Measurements from ENCODE around the gene C1QTNF5.

C1QTNF5 gene

DNA sequence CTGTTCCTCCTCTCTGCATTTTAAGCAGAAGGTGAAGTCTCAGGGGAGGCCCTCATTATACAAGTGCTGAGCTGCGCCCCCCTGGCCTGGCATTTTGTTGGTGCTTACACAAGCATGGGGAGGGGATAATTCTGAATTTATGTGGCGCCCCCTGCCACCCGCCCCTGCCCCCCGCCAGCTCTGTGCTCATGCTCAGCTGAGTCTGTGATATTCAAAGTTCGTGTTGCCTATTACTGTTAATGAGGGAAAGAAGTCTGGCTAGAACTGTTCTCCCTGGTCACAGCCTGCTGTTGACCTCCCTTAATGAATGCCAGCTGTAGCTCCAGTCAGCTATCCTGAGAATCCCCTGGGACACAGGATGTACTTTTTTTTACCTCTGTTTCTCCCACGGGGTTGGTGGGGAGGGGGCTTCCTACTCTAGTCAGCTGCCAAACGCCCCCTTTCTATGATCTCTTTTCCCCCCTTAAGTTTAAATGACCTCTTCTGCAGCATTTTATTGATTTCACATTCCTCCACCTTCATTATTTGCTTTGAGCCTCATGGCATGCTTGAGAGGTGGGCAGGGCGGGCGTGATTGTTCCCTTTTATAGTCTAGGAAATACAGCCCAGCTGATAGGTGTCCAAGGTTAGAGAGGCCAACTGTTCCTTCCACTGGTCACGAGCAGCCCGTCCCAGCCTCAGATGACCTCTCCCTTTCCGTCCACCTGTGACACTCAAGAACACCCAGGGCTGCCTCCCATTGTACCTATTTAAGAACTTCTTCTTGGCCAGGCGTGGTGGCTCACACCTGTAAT, 28.6 kb upstream of the C1QTNF5 start:
- no peaks in the 10 kb centered on the region for H3K27me3 ChIP-seq (ENCODE audit: control insufficient read depth, insufficient read depth, low read length)
- peak overlapping the region; percentile 68 for H3K27ac ChIP-seq (ENCODE audit: low read depth, low read length)
- H3K4me1 ChIP-seq (ENCODE audit: control insufficient read depth, insufficient read depth, low read length): peaks cover 23% of the 10 kb centered on the region
- H3K4me3 ChIP-seq (ENCODE audit: low read length): no peak overlapping the region
- no peaks in the 10 kb centered on the region for H3K36me3 ChIP-seq (ENCODE audit: control insufficient read depth, insufficient read depth, low read length)
- H3K9ac ChIP-seq (ENCODE audit: low read length): no peak overlapping the region

DNA sequence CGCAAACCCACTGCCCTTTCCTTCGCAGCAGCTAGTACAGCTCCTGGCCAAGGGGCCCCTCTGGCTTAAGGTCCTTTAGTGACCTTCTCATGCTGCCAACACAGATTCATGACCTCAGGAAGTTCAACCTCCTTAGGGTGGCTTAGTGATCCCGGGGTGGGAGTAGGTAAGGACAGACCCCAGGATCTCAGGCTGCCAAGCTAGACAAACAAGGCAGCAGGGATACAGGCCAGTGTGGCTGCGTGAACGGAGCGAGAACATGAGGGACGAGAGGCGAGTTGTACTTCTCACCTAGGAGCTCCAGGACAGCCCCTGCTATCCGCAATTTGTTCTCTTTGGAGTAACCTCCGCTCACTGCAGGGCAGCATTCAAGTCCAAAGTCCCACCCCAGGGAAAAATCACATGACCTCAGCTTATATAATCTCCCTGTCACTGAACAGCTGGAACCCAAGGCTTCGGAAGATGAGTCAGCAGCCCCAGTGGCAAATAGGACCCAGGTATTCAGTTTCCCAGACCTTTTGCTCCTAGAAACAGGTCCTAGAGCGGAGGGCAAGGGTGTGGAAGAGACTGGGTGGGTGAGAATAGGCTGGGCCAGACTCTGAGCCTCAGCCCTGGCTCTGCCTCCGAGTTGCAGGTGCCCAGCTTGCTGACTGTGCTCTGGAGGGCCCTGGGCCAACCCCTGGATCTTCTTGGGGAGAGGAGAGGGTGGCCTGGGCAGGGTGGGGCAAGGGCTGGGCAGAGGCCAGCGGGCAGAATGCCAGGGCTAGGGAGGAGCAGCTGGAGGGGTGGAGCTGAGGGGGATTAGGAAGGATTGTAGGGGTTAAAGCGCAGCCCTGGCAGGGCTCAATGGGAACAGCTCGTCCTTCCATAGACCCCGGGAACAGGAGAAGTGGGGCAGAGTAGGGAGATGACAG, 27.7 kb upstream of the C1QTNF5 start:
- H3K4me3 ChIP-seq (ENCODE audit: low read length): peak overlapping the region; percentile 38
- H3K9ac ChIP-seq (ENCODE audit: low read length): no peak overlapping the region
- no peaks in the 10 kb centered on the region for H3K36me3 ChIP-seq (ENCODE audit: control insufficient read depth, insufficient read depth, low read length)
- peak overlapping the region; percentile 68 for H3K27ac ChIP-seq (ENCODE audit: low read depth, low read length)
- peaks cover 23% of the 10 kb centered on the region for H3K4me1 ChIP-seq (ENCODE audit: control insufficient read depth, insufficient read depth, low read length)
- no peaks in the 10 kb centered on the region for H3K27me3 ChIP-seq (ENCODE audit: control insufficient read depth, insufficient read depth, low read length)

DNA sequence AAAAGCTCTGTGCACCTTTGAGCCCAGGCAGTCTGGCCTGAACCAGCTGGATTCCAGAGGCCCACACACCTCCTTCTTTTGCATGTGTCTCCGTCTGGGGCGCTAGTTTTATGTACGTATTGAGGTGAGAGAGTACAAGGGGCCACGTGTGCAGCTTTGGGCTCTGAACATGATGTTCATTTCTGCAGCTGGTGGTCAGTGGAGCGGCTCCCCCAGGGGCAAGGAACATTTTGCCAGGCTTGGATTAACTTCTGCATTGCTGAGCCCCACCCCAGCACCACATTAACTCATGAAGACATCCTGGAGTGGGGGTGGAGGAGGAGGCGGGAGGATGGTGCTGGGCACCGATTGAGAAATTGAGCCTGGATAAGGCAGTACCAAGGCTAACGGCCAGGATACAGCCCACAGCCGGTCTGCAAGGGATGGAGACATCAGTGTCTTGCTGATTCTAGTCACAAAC, 27.0 kb upstream of the C1QTNF5 start:
- Histone ChIP-seq H3K4me1 (ENCODE audit: control insufficient read depth, insufficient read depth, low read length) (peaks cover 23% of the 10 kb centered on the region), H3K27ac (ENCODE audit: low read depth, low read length) (peak overlapping the region; percentile 68), H3K36me3 (ENCODE audit: control insufficient read depth, insufficient read depth, low read length) (no peaks in the 10 kb centered on the region), H3K27me3 (ENCODE audit: control insufficient read depth, insufficient read depth, low read length) (no peaks in the 10 kb centered on the region), H3K4me3 (ENCODE audit: low read length) (peak overlapping the region; percentile 38), H3K9ac (ENCODE audit: low read length) (no peak overlapping the region)

DNA sequence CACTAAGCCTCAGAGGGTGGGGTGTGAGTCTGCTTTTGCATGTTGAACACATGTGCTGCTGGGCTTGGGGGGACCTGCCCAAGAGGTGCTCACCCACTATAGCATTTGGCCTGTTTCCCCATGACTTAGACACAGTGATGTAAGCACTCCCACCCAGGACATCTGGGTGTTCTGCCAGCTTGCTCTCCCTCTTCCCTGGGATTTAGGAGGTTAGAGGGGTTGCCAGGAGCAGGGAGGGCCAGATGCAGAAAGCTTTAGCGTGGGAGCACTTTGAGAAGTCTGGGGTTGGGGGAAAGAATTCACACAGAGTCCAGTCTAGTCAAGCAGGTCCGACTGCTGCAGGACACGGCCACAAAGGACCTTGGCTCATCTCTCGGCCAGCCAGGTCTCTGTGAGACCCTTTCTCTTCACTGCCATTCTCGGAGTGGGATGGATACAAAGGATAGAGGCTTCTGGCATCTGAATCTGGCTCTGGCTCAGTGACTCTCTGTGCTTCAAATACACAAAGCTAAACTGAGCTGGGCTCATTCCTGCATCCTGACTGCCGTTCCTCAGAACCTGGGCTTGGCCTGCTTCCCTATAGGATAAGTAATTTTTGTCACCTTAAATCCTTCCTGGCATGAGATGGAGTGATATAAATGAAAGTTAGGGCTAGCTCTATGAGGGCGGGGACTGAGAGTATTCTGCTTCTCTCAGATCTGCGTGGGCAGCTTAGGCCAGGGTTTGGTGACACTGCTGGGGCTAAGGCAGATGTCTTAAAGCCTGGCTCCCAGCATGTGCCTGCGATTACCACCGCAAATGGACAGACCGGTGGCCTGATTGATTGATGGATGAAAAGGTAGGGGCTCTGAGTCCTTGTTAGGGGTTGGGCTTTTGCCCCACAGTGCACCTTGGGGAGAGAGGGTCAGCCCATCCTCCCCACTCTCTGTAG, 26.3 kb upstream of the C1QTNF5 start:
- no peak overlapping the region for H3K4me3 ChIP-seq (ENCODE audit: low read length)
- peaks cover 23% of the 10 kb centered on the region for H3K4me1 ChIP-seq (ENCODE audit: control insufficient read depth, insufficient read depth, low read length)
- H3K27ac ChIP-seq (ENCODE audit: low read depth, low read length): peak overlapping the region; percentile 44

DNA sequence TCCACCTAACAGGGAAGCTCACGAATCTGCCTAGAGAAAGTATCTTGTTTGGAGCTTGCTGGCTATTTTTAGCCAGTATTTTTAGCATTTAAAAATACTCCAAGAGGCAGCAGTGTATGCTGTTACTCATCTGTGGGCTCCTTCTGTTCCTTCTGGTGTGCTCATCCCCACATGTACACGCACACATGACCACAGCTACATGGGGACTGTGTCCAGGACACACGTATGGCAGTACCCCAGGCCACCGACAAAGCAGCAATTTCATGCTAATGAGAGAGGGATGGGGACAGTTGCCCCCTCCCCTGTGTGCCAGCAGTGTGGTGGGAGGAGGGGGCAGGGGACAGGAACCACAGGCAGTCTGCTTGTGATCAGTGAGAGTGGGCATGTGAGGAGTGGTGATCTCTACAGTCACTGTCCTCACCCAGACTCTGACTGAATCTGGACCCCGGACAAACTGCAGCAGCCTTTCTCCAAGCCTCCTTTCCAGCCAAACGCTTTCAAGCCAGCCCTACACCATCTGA, 24.4 kb upstream of the C1QTNF5 start:
- Histone ChIP-seq H3K9ac (ENCODE audit: low read length) (no peak overlapping the region), H3K4me1 (ENCODE audit: control insufficient read depth, insufficient read depth, low read length) (peaks cover 23% of the 10 kb centered on the region)

More for the DNA sequence above, 26.3 kb upstream of the C1QTNF5 start:
- no peaks in the 10 kb centered on the region for H3K27me3 ChIP-seq (ENCODE audit: control insufficient read depth, insufficient read depth, low read length)
- H3K36me3 ChIP-seq (ENCODE audit: control insufficient read depth, insufficient read depth, low read length): no peaks in the 10 kb centered on the region
- no peak overlapping the region for H3K9ac ChIP-seq (ENCODE audit: low read length)

DNA sequence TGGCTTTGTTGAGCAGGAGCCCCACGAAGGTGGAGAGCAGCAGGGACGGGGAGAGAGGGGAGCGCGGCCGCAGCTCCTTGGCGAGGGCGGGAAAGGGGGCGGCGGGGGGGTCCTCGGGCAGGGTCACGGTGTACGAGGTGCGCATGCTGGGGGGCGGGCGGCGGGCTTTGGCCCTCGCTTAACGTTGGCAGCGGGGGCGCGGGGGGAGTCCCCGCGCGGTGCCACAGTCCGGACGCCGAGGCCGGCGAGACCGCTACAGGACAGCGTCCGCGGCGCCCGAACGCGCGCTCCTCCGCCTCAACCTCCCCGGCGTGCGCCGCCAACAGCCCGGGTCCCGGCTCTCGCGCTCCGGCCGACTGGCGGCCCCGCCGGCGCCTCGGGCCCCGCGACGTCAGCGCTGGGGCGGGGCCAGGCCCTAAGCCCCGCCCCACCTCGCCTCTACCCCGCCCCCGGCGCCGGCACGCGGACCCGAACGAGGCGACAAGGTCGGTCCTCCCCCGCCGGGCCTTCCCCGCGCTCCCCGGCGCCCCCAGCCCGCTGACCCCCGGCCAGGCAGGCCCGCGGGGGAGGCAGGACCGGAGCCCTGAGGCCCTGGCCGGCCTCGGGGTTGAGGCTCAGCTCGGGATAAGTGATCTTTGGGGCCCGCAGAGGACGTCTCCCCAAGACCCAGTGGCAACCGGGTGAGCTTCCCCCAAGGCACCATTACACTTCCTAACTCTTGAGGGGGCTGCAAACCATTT, 23.3 kb upstream of the C1QTNF5 start:
- H3K4me3 ChIP-seq (ENCODE audit: low read length): peak overlapping the region; percentile 41
- H3K9ac ChIP-seq (ENCODE audit: low read length): no peak overlapping the region
- H3K27me3 ChIP-seq (ENCODE audit: control insufficient read depth, insufficient read depth, low read length): no peaks in the 10 kb centered on the region
- H3K4me1 ChIP-seq (ENCODE audit: control insufficient read depth, insufficient read depth, low read length): peaks cover 23% of the 10 kb centered on the region
- no peaks in the 10 kb centered on the region for H3K36me3 ChIP-seq (ENCODE audit: control insufficient read depth, insufficient read depth, low read length)
- H3K27ac ChIP-seq (ENCODE audit: low read depth, low read length): no peak overlapping the region

More for the DNA sequence above, 24.4 kb upstream of the C1QTNF5 start:
- Histone ChIP-seq H3K27me3 (ENCODE audit: control insufficient read depth, insufficient read depth, low read length) (no peaks in the 10 kb centered on the region), H3K27ac (ENCODE audit: low read depth, low read length) (peak overlapping the region; percentile 51), H3K36me3 (ENCODE audit: control insufficient read depth, insufficient read depth, low read length) (no peaks in the 10 kb centered on the region), H3K4me3 (ENCODE audit: low read length) (peak overlapping the region; percentile 35)

DNA sequence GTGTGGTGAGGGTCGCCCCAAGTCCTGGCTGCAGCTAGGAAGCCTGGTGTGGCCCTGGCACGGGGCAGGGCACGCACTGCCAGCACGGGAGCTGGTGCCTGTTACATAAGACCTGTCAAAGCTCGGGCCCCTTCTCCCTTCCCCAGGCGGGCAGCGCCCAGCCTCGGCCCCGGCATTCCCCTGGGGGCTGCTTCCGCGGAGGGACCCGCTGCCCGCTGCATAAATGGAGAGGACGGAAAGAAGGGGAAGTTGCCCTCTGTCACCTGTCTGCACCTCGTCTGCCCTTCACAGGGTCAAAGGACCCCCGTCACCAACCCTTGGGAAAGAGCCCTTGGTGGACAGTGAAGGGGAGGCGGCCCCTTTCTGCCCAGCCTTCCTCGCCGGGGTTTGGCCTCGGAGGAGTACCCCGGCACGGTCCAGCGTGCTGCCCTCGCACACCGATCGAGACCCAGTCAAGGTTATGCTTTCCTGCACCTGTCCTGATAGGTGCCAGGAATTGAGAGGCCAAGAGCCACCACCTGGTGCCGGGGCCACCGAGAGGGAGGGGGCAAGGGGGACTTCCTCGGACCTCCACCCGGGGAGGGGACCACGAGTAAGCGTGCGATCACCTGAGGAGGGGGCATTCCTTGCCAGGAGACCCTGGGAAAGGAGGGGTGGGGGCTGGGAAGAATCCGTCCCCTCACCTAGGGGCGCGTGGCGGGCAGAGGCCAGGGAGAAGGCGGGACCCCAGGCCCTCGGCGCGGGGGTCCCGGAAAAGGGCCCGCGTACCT, 22.6 kb upstream of the C1QTNF5 start:
- H3K27ac ChIP-seq (ENCODE audit: low read depth, low read length): no peak overlapping the region
- no peaks in the 10 kb centered on the region for H3K27me3 ChIP-seq (ENCODE audit: control insufficient read depth, insufficient read depth, low read length)
- no peak overlapping the region for H3K9ac ChIP-seq (ENCODE audit: low read length)
- peak overlapping the region; percentile 41 for H3K4me3 ChIP-seq (ENCODE audit: low read length)
- peaks cover 20% of the 10 kb centered on the region for H3K4me1 ChIP-seq (ENCODE audit: control insufficient read depth, insufficient read depth, low read length)
- H3K36me3 ChIP-seq (ENCODE audit: control insufficient read depth, insufficient read depth, low read length): peaks cover 3% of the 10 kb centered on the region

DNA sequence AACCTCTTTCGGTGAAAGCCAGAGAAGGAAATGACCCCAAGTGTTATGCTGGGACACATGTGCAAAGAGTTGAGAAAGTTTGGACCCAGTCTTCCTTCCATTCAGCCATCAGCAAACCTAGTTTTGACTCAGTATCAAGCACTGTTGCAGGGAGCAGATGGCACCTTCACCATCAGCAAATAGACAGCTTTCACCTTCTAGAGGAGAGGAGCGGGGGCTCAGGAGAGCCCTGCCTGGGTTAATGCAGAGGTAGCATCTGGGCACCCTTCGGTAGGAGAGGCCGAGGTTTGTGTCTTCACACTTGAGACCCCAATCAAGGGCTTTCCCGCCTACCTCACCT, 22.0 kb upstream of the C1QTNF5 start:
- H3K4me1 ChIP-seq (ENCODE audit: control insufficient read depth, insufficient read depth, low read length): peaks cover 16% of the 10 kb centered on the region

DNA sequence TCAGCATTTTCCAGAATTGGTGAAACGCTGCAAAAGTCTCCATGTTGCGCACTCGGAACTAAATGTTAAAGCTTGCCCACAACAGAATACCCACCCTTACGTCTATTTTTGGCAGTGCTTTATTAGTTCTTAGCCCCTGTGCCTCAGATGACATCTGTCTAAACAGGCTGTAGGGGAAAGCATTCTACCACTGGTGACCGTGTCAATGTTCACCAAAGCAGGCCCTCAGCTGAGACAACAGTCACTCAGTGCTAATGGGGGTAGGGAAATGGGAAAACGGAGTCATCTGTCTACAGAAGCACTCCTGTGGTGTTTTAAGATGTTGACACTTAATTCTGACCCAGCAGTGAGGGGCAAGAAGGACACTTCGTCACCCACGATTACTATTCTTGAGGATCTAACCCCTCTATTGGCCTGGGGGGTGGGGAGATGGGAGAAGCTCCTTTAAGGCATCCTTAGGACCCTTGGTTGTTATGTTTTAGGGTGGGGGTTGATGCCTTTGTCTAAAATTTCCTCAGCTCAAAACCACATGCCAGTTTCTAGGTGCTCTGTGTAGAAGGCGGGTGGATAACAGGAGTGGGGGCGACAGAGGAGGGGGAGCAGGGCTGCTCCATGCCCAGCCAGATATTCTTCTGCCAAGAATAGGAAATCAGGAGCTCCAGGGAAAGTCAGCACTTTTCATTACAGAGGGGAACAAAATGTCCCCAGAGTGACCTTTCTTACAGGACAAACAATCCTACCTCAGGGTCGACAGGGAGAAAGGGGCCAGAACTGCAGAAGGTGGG, 21.4 kb upstream of the C1QTNF5 start:
- Histone ChIP-seq H3K27ac (ENCODE audit: low read depth, low read length) (no peak overlapping the region), H3K36me3 (ENCODE audit: control insufficient read depth, insufficient read depth, low read length) (peaks cover 3% of the 10 kb centered on the region), H3K4me1 (ENCODE audit: control insufficient read depth, insufficient read depth, low read length) (peaks cover 16% of the 10 kb centered on the region), H3K4me3 (ENCODE audit: low read length) (peak overlapping the region; percentile 6), H3K27me3 (ENCODE audit: control insufficient read depth, insufficient read depth, low read length) (no peaks in the 10 kb centered on the region), H3K9ac (ENCODE audit: low read length) (no peak overlapping the region)

More for the DNA sequence above, 22.0 kb upstream of the C1QTNF5 start:
- Histone ChIP-seq H3K27me3 (ENCODE audit: control insufficient read depth, insufficient read depth, low read length) (no peaks in the 10 kb centered on the region), H3K4me3 (ENCODE audit: low read length) (peak overlapping the region; percentile 41), H3K9ac (ENCODE audit: low read length) (no peak overlapping the region), H3K36me3 (ENCODE audit: control insufficient read depth, insufficient read depth, low read length) (peaks cover 3% of the 10 kb centered on the region), H3K27ac (ENCODE audit: low read depth, low read length) (no peak overlapping the region)

DNA sequence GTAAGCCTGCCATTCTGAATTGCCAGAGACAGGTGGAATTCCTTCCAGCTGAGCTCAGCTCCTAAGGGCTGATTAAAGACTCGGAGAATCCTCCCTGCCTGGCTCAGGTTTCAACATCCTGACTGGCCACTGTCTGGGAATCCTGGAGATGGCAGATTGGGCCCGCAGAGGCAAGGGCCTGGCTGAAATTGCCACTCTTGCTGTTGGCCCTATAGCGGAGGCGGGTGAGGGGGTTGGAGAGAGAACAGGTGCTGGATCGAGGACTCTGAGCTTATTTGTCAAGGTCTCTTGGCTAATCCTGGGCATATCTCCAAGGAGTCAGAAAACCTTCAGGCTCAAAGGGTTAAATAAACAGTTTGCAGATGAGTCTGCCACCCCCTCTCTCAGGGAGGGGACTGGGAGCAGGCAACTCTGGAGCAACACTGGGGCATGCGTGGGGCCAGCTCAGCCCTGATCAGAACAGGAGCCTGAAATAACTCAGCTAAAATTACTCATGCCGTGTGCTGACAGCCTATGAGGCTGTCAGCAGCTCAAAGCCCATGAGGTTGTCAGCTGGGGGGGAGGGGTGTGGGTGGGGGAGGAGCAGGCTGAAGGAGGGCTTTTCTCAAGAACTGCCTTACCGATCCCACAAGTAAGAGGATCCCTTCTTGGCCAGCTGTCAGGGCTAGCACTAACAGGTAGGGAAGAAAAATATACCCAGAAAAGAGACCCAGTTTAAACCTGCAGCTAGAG, 20.5 kb upstream of the C1QTNF5 start:
- no peak overlapping the region for H3K9ac ChIP-seq (ENCODE audit: low read length)
- H3K4me3 ChIP-seq (ENCODE audit: low read length): no peak overlapping the region
- H3K36me3 ChIP-seq (ENCODE audit: control insufficient read depth, insufficient read depth, low read length): peaks cover 3% of the 10 kb centered on the region
- no peaks in the 10 kb centered on the region for H3K27me3 ChIP-seq (ENCODE audit: control insufficient read depth, insufficient read depth, low read length)
- peak overlapping the region; percentile 27 for H3K27ac ChIP-seq (ENCODE audit: low read depth, low read length)
- peaks cover 11% of the 10 kb centered on the region for H3K4me1 ChIP-seq (ENCODE audit: control insufficient read depth, insufficient read depth, low read length)
